GM23338 (cell line): Measurements from ENCODE around the gene ZNF277.

ENCODE experiments used
- CREB1 ChIP-seq: fragments of 250-450 bp; sonication (Bioruptor Pico); IDR thresholded peaks from 2 replicates; pipeline ENCODE4 v1.5.0; 2020; ENCODE audit warnings: low read depth, mild to moderate bottlenecking, moderate library complexity
- EZH2 ChIP-seq: fragments of 200-600 bp; sonication (generic); IDR thresholded peaks from one replicate; pipeline ENCODE4 v1.8.0; 2017; ENCODE audit warnings: antibody characterized with exemption, mild to moderate bottlenecking, low read depth; ENCODE audit not compliant: unreplicated experiment
- EZH2phosphoT487 ChIP-seq: fragments of 200-600 bp; sonication (generic); IDR thresholded peaks from one replicate; pipeline ENCODE4 v1.8.1; 2018; ENCODE audit warnings: antibody characterized with exemption; ENCODE audit not compliant: unreplicated experiment
- JUNB ChIP-seq: IDR thresholded peaks from one replicate; pipeline ENCODE4 v1.6.1; 2016; ENCODE audit warnings: antibody characterized with exemption; ENCODE audit not compliant: unreplicated experiment
- POLR2AphosphoS5 ChIP-seq: IDR thresholded peaks from 2 replicates; pipeline ENCODE4 v1.6.1; 2016; ENCODE audit warnings: antibody characterized with exemption, low read depth
- STAT1 ChIP-seq: IDR thresholded peaks from one replicate; pipeline ENCODE4 v1.6.1; 2016; ENCODE audit warnings: antibody characterized with exemption; ENCODE audit not compliant: unreplicated experiment
- ZNF114 ChIP-seq: fragments of 250-450 bp; sonication (Bioruptor Pico); IDR thresholded peaks from 2 replicates; pipeline ENCODE4 v1.5.0; 2020; ENCODE audit warnings: mild to moderate bottlenecking, moderate library complexity
- TF ChIP-seq, protein P1 (sequence below), 2 experiments: fragments of 200-600 bp in 1 of 2; sonication (generic) in 1 of 2; conservative IDR thresholded peaks; 2 replicates each; pipeline versions ENCODE4 v1.5.1 to v1.6.1; 2016 to 2017; ENCODE audit warnings: antibody characterized with exemption in 2 of 2, low read depth in 2 of 2, mild to moderate bottlenecking in 2 of 2, moderate library complexity in 1 of 2
- TF ChIP-seq, protein P2 (sequence below): IDR thresholded peaks from one replicate; pipeline ENCODE4 v1.6.1; 2018; ENCODE audit warnings: antibody characterized with exemption; ENCODE audit not compliant: unreplicated experiment
- TF ChIP-seq, protein P3 (sequence below): fragments of 250-450 bp; sonication (Bioruptor Pico); IDR thresholded peaks from 2 replicates; pipeline ENCODE4 v1.5.0; 2020; ENCODE audit warnings: mild to moderate bottlenecking, moderate library complexity
- TF ChIP-seq, protein P4 (sequence below): IDR thresholded peaks from 2 replicates; pipeline ENCODE4 v1.6.1; 2016; ENCODE audit warnings: antibody characterized with exemption

DNA sequence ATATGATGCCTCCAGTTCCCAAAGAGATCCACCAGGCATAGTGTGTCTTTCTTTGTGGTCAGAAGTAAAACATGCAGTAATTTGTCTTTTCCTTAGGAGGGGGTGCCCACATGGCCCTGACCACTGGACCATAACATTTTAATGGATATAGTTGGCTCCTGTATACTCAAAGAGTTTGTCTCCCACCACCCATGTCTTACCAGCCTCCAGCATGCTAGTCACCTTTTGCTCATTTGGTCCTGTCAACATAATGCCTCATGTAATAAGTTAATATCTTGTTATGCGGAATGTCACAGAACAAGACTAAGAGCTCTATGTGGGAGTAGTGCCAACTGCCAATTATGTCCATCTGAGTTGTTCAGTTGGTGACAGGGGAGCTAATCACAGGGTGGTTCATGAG lies 160.4 kb downstream of the ZNF277 start:
- TF ChIP-seq, protein P1, sequence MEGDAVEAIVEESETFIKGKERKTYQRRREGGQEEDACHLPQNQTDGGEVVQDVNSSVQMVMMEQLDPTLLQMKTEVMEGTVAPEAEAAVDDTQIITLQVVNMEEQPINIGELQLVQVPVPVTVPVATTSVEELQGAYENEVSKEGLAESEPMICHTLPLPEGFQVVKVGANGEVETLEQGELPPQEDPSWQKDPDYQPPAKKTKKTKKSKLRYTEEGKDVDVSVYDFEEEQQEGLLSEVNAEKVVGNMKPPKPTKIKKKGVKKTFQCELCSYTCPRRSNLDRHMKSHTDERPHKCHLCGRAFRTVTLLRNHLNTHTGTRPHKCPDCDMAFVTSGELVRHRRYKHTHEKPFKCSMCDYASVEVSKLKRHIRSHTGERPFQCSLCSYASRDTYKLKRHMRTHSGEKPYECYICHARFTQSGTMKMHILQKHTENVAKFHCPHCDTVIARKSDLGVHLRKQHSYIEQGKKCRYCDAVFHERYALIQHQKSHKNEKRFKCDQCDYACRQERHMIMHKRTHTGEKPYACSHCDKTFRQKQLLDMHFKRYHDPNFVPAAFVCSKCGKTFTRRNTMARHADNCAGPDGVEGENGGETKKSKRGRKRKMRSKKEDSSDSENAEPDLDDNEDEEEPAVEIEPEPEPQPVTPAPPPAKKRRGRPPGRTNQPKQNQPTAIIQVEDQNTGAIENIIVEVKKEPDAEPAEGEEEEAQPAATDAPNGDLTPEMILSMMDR (conservative IDR thresholded peaks at IDR 0.05; ENCODE audit: low read depth in 2 of 2) = no peak
- TF ChIP-seq EZH2 = no peak
- no peak for TF ChIP-seq EZH2phosphoT487
- no peak for TF ChIP-seq POLR2AphosphoS5
- no peak for TF ChIP-seq JUNB
- no peak for TF ChIP-seq CREB1 (CRISPR knock-in tag)
- TF ChIP-seq, protein P2, sequence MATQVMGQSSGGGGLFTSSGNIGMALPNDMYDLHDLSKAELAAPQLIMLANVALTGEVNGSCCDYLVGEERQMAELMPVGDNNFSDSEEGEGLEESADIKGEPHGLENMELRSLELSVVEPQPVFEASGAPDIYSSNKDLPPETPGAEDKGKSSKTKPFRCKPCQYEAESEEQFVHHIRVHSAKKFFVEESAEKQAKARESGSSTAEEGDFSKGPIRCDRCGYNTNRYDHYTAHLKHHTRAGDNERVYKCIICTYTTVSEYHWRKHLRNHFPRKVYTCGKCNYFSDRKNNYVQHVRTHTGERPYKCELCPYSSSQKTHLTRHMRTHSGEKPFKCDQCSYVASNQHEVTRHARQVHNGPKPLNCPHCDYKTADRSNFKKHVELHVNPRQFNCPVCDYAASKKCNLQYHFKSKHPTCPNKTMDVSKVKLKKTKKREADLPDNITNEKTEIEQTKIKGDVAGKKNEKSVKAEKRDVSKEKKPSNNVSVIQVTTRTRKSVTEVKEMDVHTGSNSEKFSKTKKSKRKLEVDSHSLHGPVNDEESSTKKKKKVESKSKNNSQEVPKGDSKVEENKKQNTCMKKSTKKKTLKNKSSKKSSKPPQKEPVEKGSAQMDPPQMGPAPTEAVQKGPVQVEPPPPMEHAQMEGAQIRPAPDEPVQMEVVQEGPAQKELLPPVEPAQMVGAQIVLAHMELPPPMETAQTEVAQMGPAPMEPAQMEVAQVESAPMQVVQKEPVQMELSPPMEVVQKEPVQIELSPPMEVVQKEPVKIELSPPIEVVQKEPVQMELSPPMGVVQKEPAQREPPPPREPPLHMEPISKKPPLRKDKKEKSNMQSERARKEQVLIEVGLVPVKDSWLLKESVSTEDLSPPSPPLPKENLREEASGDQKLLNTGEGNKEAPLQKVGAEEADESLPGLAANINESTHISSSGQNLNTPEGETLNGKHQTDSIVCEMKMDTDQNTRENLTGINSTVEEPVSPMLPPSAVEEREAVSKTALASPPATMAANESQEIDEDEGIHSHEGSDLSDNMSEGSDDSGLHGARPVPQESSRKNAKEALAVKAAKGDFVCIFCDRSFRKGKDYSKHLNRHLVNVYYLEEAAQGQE = no peak
- TF ChIP-seq, protein P3, sequence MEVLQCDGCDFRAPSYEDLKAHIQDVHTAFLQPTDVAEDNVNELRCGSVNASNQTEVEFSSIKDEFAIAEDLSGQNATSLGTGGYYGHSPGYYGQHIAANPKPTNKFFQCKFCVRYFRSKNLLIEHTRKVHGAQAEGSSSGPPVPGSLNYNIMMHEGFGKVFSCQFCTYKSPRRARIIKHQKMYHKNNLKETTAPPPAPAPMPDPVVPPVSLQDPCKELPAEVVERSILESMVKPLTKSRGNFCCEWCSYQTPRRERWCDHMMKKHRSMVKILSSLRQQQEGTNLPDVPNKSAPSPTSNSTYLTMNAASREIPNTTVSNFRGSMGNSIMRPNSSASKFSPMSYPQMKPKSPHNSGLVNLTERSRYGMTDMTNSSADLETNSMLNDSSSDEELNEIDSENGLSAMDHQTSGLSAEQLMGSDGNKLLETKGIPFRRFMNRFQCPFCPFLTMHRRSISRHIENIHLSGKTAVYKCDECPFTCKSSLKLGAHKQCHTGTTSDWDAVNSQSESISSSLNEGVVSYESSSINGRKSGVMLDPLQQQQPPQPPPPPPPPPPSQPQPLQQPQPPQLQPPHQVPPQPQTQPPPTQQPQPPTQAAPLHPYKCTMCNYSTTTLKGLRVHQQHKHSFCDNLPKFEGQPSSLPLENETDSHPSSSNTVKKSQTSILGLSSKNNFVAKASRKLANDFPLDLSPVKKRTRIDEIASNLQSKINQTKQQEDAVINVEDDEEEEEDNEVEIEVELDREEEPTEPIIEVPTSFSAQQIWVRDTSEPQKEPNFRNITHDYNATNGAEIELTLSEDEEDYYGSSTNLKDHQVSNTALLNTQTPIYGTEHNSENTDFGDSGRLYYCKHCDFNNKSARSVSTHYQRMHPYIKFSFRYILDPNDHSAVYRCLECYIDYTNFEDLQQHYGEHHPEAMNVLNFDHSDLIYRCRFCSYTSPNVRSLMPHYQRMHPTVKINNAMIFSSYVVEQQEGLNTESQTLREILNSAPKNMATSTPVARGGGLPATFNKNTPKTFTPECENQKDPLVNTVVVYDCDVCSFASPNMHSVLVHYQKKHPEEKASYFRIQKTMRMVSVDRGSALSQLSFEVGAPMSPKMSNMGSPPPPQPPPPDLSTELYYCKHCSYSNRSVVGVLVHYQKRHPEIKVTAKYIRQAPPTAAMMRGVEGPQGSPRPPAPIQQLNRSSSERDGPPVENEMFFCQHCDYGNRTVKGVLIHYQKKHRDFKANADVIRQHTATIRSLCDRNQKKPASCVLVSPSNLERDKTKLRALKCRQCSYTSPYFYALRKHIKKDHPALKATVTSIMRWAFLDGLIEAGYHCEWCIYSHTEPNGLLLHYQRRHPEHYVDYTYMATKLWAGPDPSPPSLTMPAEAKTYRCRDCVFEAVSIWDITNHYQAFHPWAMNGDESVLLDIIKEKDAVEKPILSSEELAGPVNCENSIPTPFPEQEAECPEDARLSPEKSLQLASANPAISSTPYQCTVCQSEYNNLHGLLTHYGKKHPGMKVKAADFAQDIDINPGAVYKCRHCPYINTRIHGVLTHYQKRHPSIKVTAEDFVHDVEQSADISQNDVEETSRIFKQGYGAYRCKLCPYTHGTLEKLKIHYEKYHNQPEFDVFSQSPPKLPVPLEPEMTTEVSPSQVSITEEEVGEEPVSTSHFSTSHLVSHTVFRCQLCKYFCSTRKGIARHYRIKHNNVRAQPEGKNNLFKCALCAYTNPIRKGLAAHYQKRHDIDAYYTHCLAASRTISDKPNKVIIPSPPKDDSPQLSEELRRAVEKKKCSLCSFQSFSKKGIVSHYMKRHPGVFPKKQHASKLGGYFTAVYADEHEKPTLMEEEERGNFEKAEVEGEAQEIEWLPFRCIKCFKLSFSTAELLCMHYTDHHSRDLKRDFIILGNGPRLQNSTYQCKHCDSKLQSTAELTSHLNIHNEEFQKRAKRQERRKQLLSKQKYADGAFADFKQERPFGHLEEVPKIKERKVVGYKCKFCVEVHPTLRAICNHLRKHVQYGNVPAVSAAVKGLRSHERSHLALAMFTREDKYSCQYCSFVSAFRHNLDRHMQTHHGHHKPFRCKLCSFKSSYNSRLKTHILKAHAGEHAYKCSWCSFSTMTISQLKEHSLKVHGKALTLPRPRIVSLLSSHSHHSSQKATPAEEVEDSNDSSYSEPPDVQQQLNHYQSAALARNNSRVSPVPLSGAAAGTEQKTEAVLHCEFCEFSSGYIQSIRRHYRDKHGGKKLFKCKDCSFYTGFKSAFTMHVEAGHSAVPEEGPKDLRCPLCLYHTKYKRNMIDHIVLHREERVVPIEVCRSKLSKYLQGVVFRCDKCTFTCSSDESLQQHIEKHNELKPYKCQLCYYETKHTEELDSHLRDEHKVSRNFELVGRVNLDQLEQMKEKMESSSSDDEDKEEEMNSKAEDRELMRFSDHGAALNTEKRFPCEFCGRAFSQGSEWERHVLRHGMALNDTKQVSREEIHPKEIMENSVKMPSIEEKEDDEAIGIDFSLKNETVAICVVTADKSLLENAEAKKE = no peak
- no peak for TF ChIP-seq ZNF114 (CRISPR knock-in tag)
- no peak for TF ChIP-seq STAT1
- TF ChIP-seq, protein P4, sequence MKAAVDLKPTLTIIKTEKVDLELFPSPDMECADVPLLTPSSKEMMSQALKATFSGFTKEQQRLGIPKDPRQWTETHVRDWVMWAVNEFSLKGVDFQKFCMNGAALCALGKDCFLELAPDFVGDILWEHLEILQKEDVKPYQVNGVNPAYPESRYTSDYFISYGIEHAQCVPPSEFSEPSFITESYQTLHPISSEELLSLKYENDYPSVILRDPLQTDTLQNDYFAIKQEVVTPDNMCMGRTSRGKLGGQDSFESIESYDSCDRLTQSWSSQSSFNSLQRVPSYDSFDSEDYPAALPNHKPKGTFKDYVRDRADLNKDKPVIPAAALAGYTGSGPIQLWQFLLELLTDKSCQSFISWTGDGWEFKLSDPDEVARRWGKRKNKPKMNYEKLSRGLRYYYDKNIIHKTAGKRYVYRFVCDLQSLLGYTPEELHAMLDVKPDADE = no peak
